ENCODE data around the gene ANKFY1. TPM values are rescaled to one million over a fixed set of nuclear protein-coding genes. Genes with fewer than 3 reads are reported as not detected.

The ANKFY1 gene
- total and polyA plus RNA-seq, 2 donors (not counting 3 experiments of a cell fraction or from before 2014, with no cell fraction given): 30.6 to 51.1 TPM

- H3K9me3 ChIP-seq (replicated peaks; ENCODE audit: control insufficient read depth, insufficient read depth, low read length): no peaks in the 10 kb centered on the region
Observed at GRCh38 chr17:4219241-4219640, 44.5 kb downstream of the ANKFY1 start.

More at GRCh38 chr17:4219241-4219640, 44.5 kb downstream of the ANKFY1 start:
- dilution Hi-C loops (cut with MboI; ENCODE audit: extremely low pct_ligation_motif_present, low sequenced_read_pairs): no loop called here
- H3K9me1 ChIP-seq (replicated peaks; ENCODE audit: control insufficient read depth, extremely low read depth, insufficient read depth, low read length): no peaks in the 10 kb centered on the region
- FAIRE-seq (no peak), DNase-seq (ENCODE audit: low read depth, low spot score) (no peak)
- H3K4me1 ChIP-seq (ENCODE audit: control insufficient read depth, extremely low read depth, insufficient read depth, low read length): no peaks in the 10 kb centered on the region
- H3K27me3 ChIP-seq (ENCODE audit: control insufficient read depth in 2 of 2, insufficient read depth in 2 of 2, low read length in 2 of 2): no peaks in the 10 kb centered on the region
- POLR2A ChIA-PET: no interaction called here
- no peak overlapping the region for H3K4me2 ChIP-seq (ENCODE audit: insufficient read depth, low read length)
- BruUV-seq (replicated peaks): no TSS peak
- no peak overlapping the region for H3K9ac ChIP-seq (replicated peaks; ENCODE audit: extremely low read depth, insufficient read depth, low read length)
- H3K36me3 ChIP-seq (ENCODE audit: control insufficient read depth in 2 of 2, extremely low read depth in 1 of 2, insufficient read depth in 2 of 2, low read length in 2 of 2): peaks cover 3 to 6% of the 10 kb centered on the region in 2 experiments
- H3K4me3 ChIP-seq (replicated peaks in 1 of 3; ENCODE audit: insufficient read depth in 1 of 3, low read depth in 1 of 3, low read length in 3 of 3): no peak overlapping the region
- H3K27ac ChIP-seq (ENCODE audit: insufficient read depth, low read depth, low read length): no peak overlapping the region
- CTCF ChIA-PET: interaction anchor here (1.0 to 1.5 kb wide), 5 partner anchors 11 to 195 kb away, joined by 3 to 9 read pairs (median 3); no protein-coding TSS in a partner anchor
- no peaks in the 10 kb centered on the region for H4K20me1 ChIP-seq (replicated peaks; ENCODE audit: control insufficient read depth, extremely low read depth, insufficient read depth, low read length)
- TF ChIP-seq EZH2 (IDR thresholded peaks at IDR 0.05; ENCODE audit: borderline replicate concordance, low read depth, low read length, severe bottlenecking) (no peak), MYC (IDR thresholded peaks at IDR 0.05; ENCODE audit: low read depth, low read length) (no peak), FOS (IDR thresholded peaks at IDR 0.05; ENCODE audit: borderline replicate concordance, insufficient read depth, low read length) (no peak), MAX (IDR thresholded peaks at IDR 0.05; ENCODE audit: insufficient read depth, insufficient read length) (no peak), JUN (IDR thresholded peaks at IDR 0.05; ENCODE audit: borderline replicate concordance, insufficient read depth, insufficient read length, low read depth) (no peak), GATA2 (IDR thresholded peaks at IDR 0.05; ENCODE audit: insufficient read depth, insufficient read length, low read depth, low read length) (no peak), CTCF (IDR thresholded peaks at IDR 0.05; ENCODE audit: extremely low read depth in 1 of 2, insufficient read depth in 1 of 2, low read depth in 1 of 2, low read length in 2 of 2) (no peak), POLR2A (IDR thresholded peaks at IDR 0.05; ENCODE audit: low read depth, low read length) (no peak), POLR2AphosphoS5 (IDR thresholded peaks at IDR 0.05; ENCODE audit: insufficient read depth, low read depth, low read length) (no peak)
- no peaks in the 10 kb centered on the region for H3K79me2 ChIP-seq (ENCODE audit: control insufficient read depth, insufficient read depth, low read length)
- intact Hi-C loops (cut with micrococcal nuclease): loop anchor here (5.0 kb wide), 1 partner anchor 43 kb away; the partner anchor contains the start of gene ANKFY1
- no peak overlapping the region for H2AFZ ChIP-seq (ENCODE audit: low read depth, low read length)

Measured in endothelial cell of umbilical vein (primary cell).